ENCODE data around the gene SSH2. TPM values are rescaled to one million over a fixed set of nuclear protein-coding genes. Genes with fewer than 3 reads are reported as not detected.
"Not testable (repeated sequence)": the region's sequence is repeated elsewhere in the genome, so short reads cannot be mapped to it uniquely, and the experiment has no call there.

SSH2 gene
- total RNA-seq, 4 donors from 2014 or later: 140 to 241 (median 172) TPM

DNA sequence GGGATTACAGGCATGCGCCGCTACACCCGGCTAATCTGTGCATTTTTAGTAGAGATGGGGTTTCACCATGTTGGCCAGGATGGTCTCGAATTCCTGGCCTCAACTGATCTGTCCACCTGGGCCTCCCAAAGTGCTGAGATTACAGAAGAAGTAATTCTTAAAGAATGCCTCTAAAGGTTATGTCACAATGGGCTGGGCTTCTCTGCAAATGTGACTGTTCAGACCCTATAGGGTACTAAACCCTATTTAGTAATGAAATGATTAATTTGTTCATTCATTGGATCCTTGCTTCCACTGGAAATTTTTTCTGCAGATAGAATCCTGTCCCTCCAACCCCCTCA is 198.5 kb downstream of the SSH2 start:
- in situ Hi-C loops (cut with MboI; ENCODE audit: low sequenced_read_pairs in 4 of 4) (no loop called here), intact Hi-C loops (cut with DNase I; ENCODE audit: low total_unique reads) (loop anchor here (1.0 kb wide), 1 partner anchor 8 kb away; no protein-coding TSS in a partner anchor)
- peaks cover 0 to 20% of the 10 kb centered on the region in 2 donors for H3K36me3 ChIP-seq
- no peak for TF ChIP-seq POLR2A (IDR thresholded peaks at IDR 0.05)
- TF ChIP-seq CTCF (IDR thresholded peaks at IDR 0.05 in 4 of 5, conservative IDR thresholded peaks at IDR 0.05 in 1 of 5): no peak
- peaks cover 49 to 58% of the 10 kb centered on the region in 2 donors for H3K4me1 ChIP-seq
- no peaks in the 10 kb centered on the region for H3K9me3 ChIP-seq
- H3K27me3 ChIP-seq: no peaks in the 10 kb centered on the region
- no peak overlapping the region for H3K4me3 ChIP-seq
- no peak for ATAC-seq
- DNase-seq: no peak
- H3K27ac ChIP-seq: peak overlapping the region in 3 of 4 donors; percentile 66 to 72 (median 71)

GRCh38 chr17:29728490-29728889 is 201.5 kb downstream of the SSH2 start:
- Histone ChIP-seq H3K27ac (peak overlapping the region in 1 of 4 donors; percentile 68), H3K9me3 (no peaks in the 10 kb centered on the region), H3K36me3 (peaks cover 0 to 6% of the 10 kb centered on the region in 2 donors), H3K27me3 (no peaks in the 10 kb centered on the region), H3K4me3 (no peak overlapping the region), H3K4me1 (peaks cover 45 to 46% of the 10 kb centered on the region in 2 donors)
- DNase-seq (no peak), ATAC-seq (no peak)
- intact Hi-C loops (cut with DNase I; ENCODE audit: low total_unique reads) (no loop called here), in situ Hi-C loops (cut with MboI; ENCODE audit: low sequenced_read_pairs in 4 of 4) (no loop called here)
- TF ChIP-seq POLR2A (IDR thresholded peaks at IDR 0.05) (no peak), CTCF (IDR thresholded peaks at IDR 0.05 in 4 of 5, conservative IDR thresholded peaks at IDR 0.05 in 1 of 5) (no peak)

DNA sequence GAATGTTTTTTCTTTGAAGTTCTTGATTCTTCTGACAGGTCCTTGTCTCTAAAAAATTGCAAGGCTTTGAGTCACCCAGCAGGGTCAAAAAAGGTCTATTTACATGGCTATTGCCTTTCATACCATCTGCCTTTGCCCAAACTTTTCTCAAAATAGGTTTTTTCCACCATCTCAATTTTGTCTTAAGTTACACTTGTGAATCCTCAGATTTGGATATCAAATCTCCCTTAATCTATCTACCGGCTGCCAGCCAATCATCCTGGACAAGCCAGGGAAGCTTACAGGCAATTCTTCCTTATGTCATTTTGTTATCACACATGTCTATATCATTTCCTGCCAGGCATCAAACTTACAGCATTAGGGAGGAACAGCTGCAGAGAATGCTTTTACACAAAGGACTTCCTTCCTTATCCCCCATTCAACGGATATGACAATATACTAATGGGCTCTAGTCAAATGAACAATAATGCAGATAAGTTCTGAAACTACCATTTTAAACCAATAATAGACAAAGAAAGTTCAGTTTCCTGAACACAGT is 203.2 kb downstream of the SSH2 start:
- Histone ChIP-seq H3K9me3 (no peaks in the 10 kb centered on the region), H3K4me3 (no peak overlapping the region), H3K27ac (peak overlapping the region; percentile 8 to 68 (median 54)), H3K27me3 (no peaks in the 10 kb centered on the region), H3K36me3 (peaks cover 0 to 3% of the 10 kb centered on the region in 2 donors), H3K4me1 (peaks cover 40 to 46% of the 10 kb centered on the region in 2 donors)
- ATAC-seq (no peak), DNase-seq (no peak)
- in situ Hi-C loops (cut with MboI; ENCODE audit: low sequenced_read_pairs in 4 of 4) (no loop called here), intact Hi-C loops (cut with DNase I; ENCODE audit: low total_unique reads) (no loop called here)
- TF ChIP-seq CTCF (IDR thresholded peaks at IDR 0.05 in 4 of 5, conservative IDR thresholded peaks at IDR 0.05 in 1 of 5): no peak
- TF ChIP-seq POLR2A (IDR thresholded peaks at IDR 0.05): no peak

DNA sequence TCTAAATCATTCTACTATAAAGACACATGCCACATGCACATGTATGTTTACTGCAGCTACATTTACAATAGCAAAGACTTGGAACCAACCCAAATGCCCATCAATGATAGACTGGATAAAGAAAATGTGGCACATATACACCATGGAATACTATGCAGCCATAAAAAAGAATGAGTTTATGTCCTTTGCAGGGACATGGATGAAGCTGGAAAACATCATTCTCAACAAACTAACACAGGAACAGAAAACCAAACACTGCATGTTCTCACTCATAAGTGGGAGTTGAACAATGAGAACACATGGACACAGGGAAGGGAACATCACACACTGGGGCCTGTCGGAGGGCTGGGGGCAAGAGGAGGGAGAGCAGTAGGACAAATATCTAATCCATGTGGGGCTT is 204.6 kb downstream of the SSH2 start:
- H3K27me3 ChIP-seq; ATAC-seq; in situ Hi-C loops (cut with MboI; ENCODE audit: low sequenced_read_pairs in 4 of 4); DNase-seq; H3K36me3 ChIP-seq; H3K9me3 ChIP-seq; intact Hi-C loops (cut with DNase I; ENCODE audit: low total_unique reads); H3K4me3 ChIP-seq: not testable (repeated sequence)
- Histone ChIP-seq H3K27ac (peak overlapping the region in 3 of 4 donors; percentile 44 to 68 (median 64)), H3K4me1 (peaks cover 44 to 57% of the 10 kb centered on the region in 2 donors)

DNA sequence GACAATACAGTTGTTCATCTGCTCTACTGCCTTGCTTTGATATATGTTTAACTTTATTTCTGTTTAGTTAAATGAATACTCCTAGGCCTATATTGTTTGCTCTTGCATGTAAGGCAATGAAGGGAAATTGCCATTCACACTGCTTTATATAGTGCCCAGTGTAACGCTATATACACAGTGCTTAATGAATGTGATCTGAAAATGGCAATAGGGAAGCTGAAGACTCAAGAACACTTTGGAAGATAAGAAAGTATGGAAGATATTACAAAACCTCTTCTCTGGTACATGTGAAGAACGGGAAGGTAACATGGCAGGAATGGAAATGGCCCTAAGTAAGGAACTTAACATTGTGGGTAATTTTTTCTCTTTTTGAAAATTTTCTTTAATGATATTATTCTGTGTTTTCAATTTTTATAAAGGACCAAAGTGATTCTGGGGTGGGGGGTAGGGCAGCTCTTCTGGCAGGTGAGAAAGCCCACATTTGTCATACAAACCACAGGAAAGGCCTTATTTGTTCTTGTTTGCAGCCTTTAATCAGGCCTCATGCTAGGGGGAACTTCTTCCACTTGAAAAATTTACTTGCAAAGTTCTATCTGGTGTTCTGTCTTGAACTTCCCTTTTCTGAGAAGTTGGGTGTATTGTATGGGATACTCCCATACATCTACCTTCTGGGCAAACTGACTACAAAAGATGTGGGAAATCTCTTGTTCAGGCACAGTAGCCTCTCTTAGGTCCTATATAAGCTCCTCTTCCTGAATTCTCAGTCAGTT is 206.6 kb downstream of the SSH2 start:
- in situ Hi-C loops (cut with MboI; ENCODE audit: low sequenced_read_pairs in 4 of 4): no loop called here
- TF ChIP-seq POLR2A (IDR thresholded peaks at IDR 0.05): no peak
- TF ChIP-seq CTCF (IDR thresholded peaks at IDR 0.05 in 4 of 5, conservative IDR thresholded peaks at IDR 0.05 in 1 of 5): no peak
- H3K27ac ChIP-seq: peak overlapping the region; percentile 82 to 100 (median 93)
- peak overlapping the region in 1 of 4 donors; percentile 1 for H3K4me3 ChIP-seq
- no peak for ATAC-seq
- DNase-seq: no peak
- no peaks in the 10 kb centered on the region for H3K27me3 ChIP-seq
- no peaks in the 10 kb centered on the region for H3K36me3 ChIP-seq
- peaks cover 53 to 75% of the 10 kb centered on the region in 2 donors for H3K4me1 ChIP-seq
- H3K9me3 ChIP-seq: no peaks in the 10 kb centered on the region
- intact Hi-C loops (cut with DNase I; ENCODE audit: low total_unique reads): no loop called here
